MM.1S (cell line): ENCODE data around the gene KMT2E.

ENCODE experiments used
- DNase-seq: peaks from one replicate; pipeline ENCODE4 v3.0.0-alpha.2; 2015
- H2AFZ ChIP-seq: fragments of 300-600 bp; sonication (generic); 2 replicates; pipeline ENCODE4 v1.6.0; 2016; ENCODE audit warnings: antibody characterized with exemption, low read length
- H3F3A ChIP-seq: fragments of 300-600 bp; sonication (generic); 2 replicates; pipeline ENCODE4 v1.6.1; 2016; ENCODE audit warnings: mild to moderate bottlenecking, antibody characterized with exemption, low read length, moderate library complexity, mixed read lengths; ENCODE audit not compliant: insufficient read depth
- H3K27ac ChIP-seq: fragments of 300-600 bp; sonication (generic); 2 replicates; pipeline ENCODE4 v1.5.1; 2016; ENCODE audit warnings: mild to moderate bottlenecking, low read length
- H3K27me3 ChIP-seq: fragments of 300-600 bp; sonication (generic); replicated peaks from 2 replicates; pipeline ENCODE4 v1.6.0; 2016; ENCODE audit warnings: low read length; ENCODE audit not compliant: insufficient read depth
- H3K36me3 ChIP-seq: fragments of 300-600 bp; sonication (generic); replicated peaks from 2 replicates; pipeline ENCODE4 v1.6.1; 2016; ENCODE audit warnings: mild to moderate bottlenecking, low read length, mixed read lengths; ENCODE audit not compliant: insufficient read depth
- H3K4me1 ChIP-seq: fragments of 300-600 bp; sonication (generic); 2 replicates; pipeline ENCODE4 v1.6.1; 2016; ENCODE audit warnings: low read length, mixed read lengths
- H3K4me2 ChIP-seq: fragments of 300-600 bp; sonication (generic); 2 replicates; pipeline ENCODE4 v1.6.0; 2016; ENCODE audit warnings: low read depth, low read length
- H3K4me3 ChIP-seq: fragments of 300-600 bp; sonication (generic); 2 replicates; pipeline ENCODE4 v1.5.1; 2016; ENCODE audit warnings: low read length, mixed read lengths
- H3K79me2 ChIP-seq: fragments of 300-600 bp; sonication (generic); 2 replicates; pipeline ENCODE4 v1.6.1; 2016; ENCODE audit warnings: mixed run types, low read length, mixed read lengths
- H3K9ac ChIP-seq: fragments of 300-600 bp; sonication (generic); 2 replicates; pipeline ENCODE4 v1.6.1; 2016; ENCODE audit warnings: low read length, mixed read lengths
- H3K9me2 ChIP-seq: fragments of 300-600 bp; sonication (generic); replicated peaks from 2 replicates; pipeline ENCODE4 v1.6.1; 2016; ENCODE audit warnings: mild to moderate bottlenecking, low read length, mixed read lengths; ENCODE audit not compliant: insufficient read depth
- H3K9me3 ChIP-seq: fragments of 300-600 bp; sonication (generic); replicated peaks from 2 replicates; pipeline ENCODE4 v1.6.1; 2016; ENCODE audit warnings: mild to moderate bottlenecking, low read length, mixed read lengths; ENCODE audit not compliant: insufficient read depth
- H4K20me1 ChIP-seq: fragments of 300-600 bp; sonication (generic); 2 replicates; pipeline ENCODE4 v1.6.1; 2016; ENCODE audit warnings: mild to moderate bottlenecking, low read length, moderate library complexity, mixed read lengths; ENCODE audit not compliant: insufficient read depth
- EZH2 ChIP-seq: fragments of 300-600 bp; sonication (generic); optimal IDR thresholded peaks from 2 replicates; pipeline ENCODE3; 2017; ENCODE audit warnings: low read depth, mild to moderate bottlenecking, antibody characterized with exemption, low read length, mixed read lengths
- EZH2phosphoT487 ChIP-seq: fragments of 300-600 bp; sonication (generic); IDR thresholded peaks from 2 replicates; pipeline ENCODE4 v1.6.1; 2018; ENCODE audit warnings: antibody characterized with exemption, low read length
- TF ChIP-seq, protein P1 (sequence below): fragments of 300-600 bp; sonication (generic); IDR thresholded peaks from 2 replicates; pipeline ENCODE4 v1.5.1; 2016; ENCODE audit warnings: antibody characterized with exemption, low read length, mixed read lengths

The KMT2E gene

DNA sequence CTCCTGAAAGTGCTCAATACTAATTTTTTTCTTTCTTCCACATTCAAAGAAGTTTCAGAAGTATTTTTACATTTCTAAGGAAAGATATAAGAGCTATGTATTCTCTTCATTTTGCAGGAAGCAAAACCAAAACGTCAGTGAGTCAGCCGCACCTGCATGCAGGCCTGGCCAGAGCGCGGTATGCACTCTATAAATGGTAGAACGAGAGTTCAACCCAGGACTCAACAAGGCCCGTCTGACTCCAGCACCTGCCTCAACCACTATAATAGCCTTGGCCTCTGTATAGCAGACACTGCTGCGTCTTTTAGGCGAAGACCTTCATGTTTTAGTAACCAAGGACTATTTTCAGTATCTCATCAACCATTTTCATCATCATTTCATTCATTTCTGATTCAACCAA is 113.2 kb downstream of the KMT2E start:
- Histone ChIP-seq H3K9me3 (no peaks in the 10 kb centered on the region), H3K36me3 (peaks cover 2% of the 10 kb centered on the region; the same call in 1 of the 2 replicates), H2AFZ (no peak overlapping the region), H3K27me3 (no peaks in the 10 kb centered on the region), H4K20me1 (no peaks in the 10 kb centered on the region), H3K4me1 (peaks cover 62% of the 10 kb centered on the region), H3K9ac (peak overlapping the region; percentile 64), H3K27ac (peak overlapping the region; percentile 97), H3K9me2 (no peaks in the 10 kb centered on the region), H3K79me2 (peaks cover 61% of the 10 kb centered on the region), H3F3A (peaks cover 37% of the 10 kb centered on the region), H3K4me3 (peak overlapping the region; percentile 19; the same call in 1 of the 2 replicates), H3K4me2 (peak overlapping the region; percentile 69)
- TF ChIP-seq, protein P1, sequence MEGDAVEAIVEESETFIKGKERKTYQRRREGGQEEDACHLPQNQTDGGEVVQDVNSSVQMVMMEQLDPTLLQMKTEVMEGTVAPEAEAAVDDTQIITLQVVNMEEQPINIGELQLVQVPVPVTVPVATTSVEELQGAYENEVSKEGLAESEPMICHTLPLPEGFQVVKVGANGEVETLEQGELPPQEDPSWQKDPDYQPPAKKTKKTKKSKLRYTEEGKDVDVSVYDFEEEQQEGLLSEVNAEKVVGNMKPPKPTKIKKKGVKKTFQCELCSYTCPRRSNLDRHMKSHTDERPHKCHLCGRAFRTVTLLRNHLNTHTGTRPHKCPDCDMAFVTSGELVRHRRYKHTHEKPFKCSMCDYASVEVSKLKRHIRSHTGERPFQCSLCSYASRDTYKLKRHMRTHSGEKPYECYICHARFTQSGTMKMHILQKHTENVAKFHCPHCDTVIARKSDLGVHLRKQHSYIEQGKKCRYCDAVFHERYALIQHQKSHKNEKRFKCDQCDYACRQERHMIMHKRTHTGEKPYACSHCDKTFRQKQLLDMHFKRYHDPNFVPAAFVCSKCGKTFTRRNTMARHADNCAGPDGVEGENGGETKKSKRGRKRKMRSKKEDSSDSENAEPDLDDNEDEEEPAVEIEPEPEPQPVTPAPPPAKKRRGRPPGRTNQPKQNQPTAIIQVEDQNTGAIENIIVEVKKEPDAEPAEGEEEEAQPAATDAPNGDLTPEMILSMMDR, result no peak
- TF ChIP-seq EZH2phosphoT487, result no peak
- no peak for TF ChIP-seq EZH2
- peak; percentile 94 for DNase-seq

DNA sequence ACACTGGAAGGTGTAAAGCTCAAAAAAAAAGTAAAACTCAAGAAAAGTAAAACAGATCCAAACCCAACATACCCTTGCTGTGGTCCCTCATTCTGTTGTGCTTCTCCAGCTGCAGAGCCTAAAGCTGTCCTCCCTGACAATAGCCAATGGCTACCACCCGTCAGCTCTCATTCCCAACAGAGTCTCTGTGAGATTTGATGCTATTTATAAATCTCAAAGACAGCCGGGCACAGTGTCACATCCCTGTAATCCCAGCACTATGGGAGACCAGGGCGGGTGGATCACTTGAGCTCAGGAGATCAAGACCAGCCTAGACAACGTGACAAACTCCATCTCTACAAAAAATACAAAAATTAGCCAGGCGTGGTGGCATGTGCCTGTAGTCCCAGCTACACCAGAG is 116.0 kb downstream of the KMT2E start:
- H3K27ac ChIP-seq, result peak overlapping the region; percentile 61; the same call in 1 of the 2 replicates

DNA sequence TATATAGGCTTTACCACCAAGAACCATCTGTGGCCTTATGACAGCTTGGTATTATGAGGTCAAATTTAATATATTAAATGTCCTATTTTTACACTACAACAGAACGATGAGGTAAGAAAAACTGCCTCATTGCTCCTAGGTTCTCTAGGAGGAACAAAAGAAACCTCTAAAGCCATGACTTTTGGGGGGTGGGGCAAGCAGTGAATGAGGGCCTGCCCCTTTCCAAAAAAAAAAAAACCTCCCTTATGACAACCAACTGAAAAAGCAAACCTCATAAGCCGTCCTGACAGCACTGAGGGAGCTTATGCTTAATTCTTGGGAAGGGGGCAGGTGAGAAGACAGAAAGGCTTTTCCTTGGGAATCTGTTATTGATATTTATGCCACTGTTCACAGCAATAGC is 116.6 kb downstream of the KMT2E start:
- H3F3A ChIP-seq, result peaks cover 37% of the 10 kb centered on the region
- H3K9ac ChIP-seq, result no peak overlapping the region
- H4K20me1 ChIP-seq, result no peaks in the 10 kb centered on the region
- no peaks in the 10 kb centered on the region; the same call in 1 of the 2 replicates for H3K36me3 ChIP-seq
- TF ChIP-seq, protein P1, result no peak
- no peak for TF ChIP-seq EZH2phosphoT487
- no peak for TF ChIP-seq EZH2
- H2AFZ ChIP-seq, result no peak overlapping the region
- peaks cover 72% of the 10 kb centered on the region for H3K79me2 ChIP-seq
- peak overlapping the region; percentile 61; the same call in 1 of the 2 replicates for H3K27ac ChIP-seq
- no peaks in the 10 kb centered on the region for H3K9me3 ChIP-seq
- H3K4me3 ChIP-seq, result no peak overlapping the region
- peak overlapping the region; percentile 5; the same call in 1 of the 2 replicates for H3K4me2 ChIP-seq
- no peaks in the 10 kb centered on the region for H3K9me2 ChIP-seq
- H3K27me3 ChIP-seq, result no peaks in the 10 kb centered on the region
- H3K4me1 ChIP-seq, result peaks cover 73% of the 10 kb centered on the region
- peak; percentile 39 for DNase-seq

More for the DNA sequence above, 116.0 kb downstream of the KMT2E start:
- DNase-seq, result peak; percentile 34
- Histone ChIP-seq H2AFZ (no peak overlapping the region), H3K4me1 (peaks cover 71% of the 10 kb centered on the region), H4K20me1 (no peaks in the 10 kb centered on the region), H3K79me2 (peaks cover 72% of the 10 kb centered on the region), H3K27me3 (no peaks in the 10 kb centered on the region), H3K4me2 (peak overlapping the region; percentile 5; the same call in 1 of the 2 replicates), H3K9ac (no peak overlapping the region), H3F3A (peaks cover 37% of the 10 kb centered on the region), H3K9me2 (no peaks in the 10 kb centered on the region), H3K4me3 (no peak overlapping the region), H3K9me3 (no peaks in the 10 kb centered on the region), H3K36me3 (peaks cover 2% of the 10 kb centered on the region; the same call in 1 of the 2 replicates)
- TF ChIP-seq EZH2 (no peak), EZH2phosphoT487 (no peak)
- TF ChIP-seq, protein P1, result no peak
